Stimulated activated CD4-positive, alpha-beta T cell treated with anti-CD3 and anti-CD28 coated beads, Interleukin-12 subunit alpha, Interleukin-12 subunit beta, amount 100 ng/mL, for 48 hours (primary cell): ENCODE measurements around the gene EMD.
"Not testable (repeated sequence)": the region's sequence is repeated elsewhere in the genome, so short reads cannot be mapped to it uniquely, and the experiment has no call there.

Source experiments
- DNase-seq, 3 donors: peaks; one replicate each; pipeline ENCODE4 v3.0.0-alpha.2; 2020; ENCODE audit warnings: low read depth in 2 of 3, low spot score in 1 of 3

The EMD gene

DNA sequence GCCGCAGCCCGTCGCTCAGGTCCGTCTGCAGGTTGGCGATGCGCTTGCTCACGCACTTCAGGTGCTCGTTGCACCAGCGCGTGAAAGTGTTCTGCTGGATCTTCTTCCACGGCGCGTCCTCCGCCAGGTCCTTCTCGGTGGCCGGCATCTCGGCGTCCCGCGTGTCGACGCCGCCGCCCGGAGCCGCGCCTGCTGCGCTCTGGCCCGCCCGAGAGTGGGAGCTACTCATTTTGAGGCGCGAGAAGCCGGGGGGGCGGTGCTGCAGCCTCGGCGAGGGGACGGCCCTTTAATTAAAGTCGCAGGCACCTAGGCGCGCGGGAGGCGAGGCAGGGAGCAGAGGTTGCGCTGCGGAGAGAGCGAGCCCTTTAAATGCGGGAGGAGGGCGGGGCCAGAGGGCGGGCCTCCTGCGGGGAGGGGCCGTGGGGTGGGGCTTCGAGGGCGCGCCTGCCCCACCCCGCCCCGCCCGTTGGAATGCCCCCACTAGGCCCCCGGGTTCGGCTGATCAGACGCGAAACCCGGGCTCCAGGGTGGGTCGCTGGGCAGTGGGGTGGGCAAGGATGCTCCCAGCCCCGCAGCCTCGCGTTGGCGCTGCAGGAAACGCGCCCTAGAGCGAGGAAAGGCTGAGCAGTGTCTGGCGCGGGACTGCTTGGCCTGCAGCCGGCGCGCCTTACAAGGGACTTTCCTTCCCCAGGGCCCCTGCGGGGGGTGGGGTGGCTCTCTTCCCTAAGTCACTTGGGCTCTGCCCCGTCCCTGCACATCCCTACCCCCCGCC is 7.9 kb upstream of the EMD start:
- peak; percentile 77 to 89 (median 86) for DNase-seq

DNA sequence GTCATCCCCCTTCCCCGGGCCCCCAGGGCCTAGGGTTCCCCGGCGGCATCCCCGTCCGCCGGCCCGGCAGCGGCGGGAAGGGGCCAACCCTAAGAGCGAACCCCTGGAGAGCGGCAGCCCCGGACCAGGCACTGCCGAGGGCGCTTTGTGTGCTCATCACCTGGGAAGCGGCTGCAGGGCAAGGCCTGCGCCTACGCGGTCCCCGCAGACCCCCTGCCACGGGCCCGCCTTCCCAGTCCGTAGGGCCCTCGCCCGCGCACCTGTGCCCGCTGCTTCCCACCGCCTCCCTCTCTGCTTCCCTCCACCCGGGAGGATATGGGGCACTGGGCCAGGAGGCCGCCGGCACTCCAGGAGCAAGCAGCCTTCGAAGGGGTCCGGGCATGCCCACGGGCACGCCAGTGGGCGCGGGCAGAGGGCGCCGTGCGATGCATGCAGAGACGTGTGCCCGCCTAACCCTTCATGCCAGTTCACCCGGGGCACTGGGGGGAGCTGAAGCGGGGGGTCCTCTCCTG is 7.2 kb upstream of the EMD start:
- DNase-seq, result no peak

DNA sequence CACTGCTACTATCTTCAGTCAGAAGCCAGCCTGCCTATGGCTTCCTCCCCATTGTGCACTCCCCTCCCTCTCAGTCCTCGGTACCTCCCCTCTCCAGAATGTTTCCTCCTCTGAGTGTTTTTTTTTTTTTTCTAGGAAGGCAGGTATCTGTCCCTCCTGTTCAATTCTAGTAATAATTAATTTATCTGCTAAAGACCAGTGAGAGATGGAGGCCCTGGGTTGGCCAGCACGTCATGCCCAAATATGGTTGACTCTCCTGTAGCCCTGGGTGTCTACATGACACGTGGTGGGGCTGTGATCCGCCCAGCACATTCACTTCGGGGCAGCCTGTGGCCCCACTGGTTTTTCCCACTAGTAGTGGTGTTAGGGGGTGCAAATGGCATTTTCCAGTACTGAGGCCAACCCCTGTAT is 6.5 kb upstream of the EMD start:
- DNase-seq, result no peak

DNA sequence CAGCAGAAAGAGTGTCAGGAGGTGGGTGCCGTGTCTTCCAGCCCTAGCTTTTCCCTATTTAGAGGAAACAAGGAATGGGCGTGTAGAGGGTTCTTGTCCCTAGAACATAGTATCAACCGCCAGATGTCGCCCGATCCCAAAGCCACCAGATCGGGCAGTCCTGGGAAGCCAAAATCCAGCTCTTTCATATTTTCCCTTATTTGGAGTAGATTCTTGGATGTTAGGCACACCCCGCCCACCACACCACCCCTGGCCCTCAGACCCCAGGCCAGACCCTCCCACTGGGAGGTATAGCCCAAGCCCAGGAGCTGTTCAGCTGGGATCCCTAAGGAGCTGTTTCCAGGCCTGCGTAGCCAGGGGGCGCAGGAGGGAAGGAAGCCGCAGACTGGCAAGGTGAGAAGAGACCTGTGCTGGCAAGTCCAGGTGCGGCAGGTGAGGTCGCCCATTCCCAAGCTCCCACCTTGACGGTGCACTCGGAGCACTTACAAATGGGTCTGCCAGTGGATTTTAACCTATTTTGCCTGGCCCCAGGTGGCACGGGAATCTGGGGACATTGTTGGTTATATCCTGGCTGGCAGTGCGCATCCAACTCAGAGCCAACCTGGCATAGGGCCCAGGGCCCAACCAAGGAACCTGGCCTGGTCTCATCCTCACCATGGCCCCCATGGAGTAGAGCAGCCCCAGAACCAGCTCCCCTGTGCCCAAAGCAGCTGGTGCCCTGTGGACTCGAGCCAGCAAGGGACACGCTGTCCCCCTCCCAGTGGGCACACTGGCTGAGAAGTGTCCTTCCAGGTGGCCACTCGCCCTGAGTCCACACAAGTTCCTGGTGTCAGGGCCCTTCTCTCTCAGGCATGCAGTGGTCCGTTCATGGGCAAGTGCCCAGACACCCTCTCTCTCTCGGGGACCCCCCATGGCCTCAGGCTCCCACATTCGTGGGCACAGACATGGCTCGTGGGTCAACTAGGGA is 5.5 kb upstream of the EMD start:
- DNase-seq, result no peak

DNA sequence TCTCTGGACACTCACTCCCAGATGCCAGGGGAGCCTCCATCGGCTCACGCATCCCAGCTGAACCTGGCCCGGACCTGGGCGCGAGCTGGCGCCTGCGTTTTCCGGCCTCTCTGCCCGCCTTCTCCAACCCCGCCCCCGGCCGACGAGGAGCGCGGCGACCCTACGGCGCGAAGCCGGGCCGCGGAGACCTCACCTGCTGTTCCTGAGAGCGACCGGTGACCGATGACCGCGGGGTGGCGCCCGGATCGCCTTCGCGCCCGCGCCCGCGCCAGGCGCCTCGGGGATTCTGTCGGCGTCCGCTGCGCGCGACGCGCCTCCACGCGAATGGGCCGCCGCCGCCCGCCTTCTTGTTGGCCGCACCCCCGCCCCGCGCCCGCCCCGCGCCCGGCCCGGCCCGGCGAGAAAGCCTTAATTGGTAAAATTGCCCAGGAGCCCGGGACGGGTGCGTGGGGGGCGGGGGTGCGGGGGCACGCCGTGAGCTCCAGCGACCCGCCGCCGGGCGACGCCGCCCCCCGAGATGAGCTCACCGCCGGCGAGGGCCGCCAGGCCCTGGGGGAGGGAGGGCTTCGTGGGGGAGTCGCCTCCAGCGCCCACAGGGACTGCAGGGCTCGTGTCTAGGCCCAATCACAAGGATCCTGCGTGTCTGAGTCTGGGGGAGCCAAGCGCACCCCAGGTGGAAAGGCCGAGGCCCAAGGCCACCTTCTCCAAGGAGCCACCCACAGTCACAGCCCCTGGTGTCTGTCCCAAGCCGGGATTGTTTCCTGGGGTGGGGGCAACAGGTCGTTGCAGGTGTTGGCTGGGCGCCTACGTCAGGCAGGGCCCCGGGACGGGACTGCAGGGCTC is 4.6 kb upstream of the EMD start, which contains the start of gene FLNA:
FLNA (minus strand) TSS at position 322 of the 843 bp plus-strand sequence. CDS start 3,389 bp downstream, outside the sequence.
- no peak for DNase-seq

DNA sequence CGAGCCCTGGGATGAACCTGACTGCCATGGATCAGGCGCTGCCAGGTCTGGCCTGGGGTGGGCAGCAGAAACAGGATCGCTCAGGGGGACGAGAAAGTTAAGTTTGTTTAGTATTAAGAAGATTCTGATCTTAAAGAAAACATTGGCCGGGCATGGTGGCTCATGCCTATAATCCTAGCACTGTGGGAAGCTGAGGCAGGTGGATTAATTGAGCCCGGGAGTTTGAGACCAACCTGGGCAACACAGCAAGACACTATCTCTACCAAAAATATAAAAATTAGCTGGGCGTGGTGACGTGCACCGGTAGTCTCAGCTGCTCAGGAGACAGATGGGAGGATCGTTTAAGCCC is 4.0 kb upstream of the EMD start:
- DNase-seq, result no peak

DNA sequence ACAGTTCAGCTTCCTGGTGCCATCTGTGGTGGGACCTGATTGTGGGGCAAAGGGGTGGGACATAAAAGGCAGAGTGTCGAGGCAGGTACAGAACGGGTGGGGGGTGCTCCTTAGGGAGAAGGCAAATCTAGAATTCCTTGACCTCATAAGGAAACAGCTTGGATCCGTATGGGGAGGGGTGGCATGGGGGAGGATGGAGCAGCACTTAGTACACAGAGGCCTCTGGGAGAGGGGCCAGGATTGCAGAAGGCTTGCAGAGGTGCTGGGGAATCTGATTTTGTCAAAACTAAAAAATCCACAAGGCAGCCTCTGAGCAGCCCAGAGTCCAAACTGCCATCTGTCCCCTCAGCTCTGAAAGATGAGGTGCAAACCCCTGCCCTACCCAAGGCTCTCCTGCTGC is 2.3 kb upstream of the EMD start:
- no peak for DNase-seq

DNA sequence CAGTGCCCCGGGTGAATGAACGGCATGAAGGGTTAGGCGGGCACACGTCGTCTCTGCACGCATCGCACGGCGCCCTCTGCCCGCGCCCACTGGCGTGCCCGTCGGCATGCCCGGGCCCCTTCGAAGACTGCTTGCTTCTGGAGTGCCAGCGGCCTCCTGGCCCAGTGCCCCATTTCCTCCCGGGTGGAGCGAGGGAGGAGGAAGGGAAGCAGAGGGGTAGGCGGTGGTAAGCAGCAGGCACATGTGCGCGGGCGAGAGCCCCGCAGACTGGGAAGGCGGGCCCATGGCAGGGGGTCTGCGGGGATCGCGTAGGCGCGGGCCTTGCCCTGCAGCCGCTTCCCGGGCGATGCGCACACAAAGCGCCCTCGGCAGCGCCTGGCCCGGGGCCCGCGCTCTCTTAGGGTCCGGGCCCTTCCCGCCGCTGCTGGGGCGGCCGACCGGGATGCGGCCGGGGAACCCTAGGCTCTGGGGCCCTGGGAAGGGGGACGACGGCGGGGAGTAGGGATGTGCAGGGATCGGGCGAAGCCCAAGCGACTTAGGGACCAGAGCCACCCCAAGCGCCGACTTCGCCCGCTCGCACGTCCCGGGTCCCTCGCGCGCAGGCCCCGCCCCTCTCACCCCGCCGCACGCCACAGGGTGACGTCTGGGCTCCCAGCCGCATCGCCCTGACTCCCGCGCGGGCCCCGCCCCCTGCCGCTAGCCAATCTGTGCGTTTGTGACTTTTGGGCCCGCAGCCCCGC is 866 bp upstream of the EMD start:
- peak in 1 of 3 donors; percentile 93 for DNase-seq

DNA sequence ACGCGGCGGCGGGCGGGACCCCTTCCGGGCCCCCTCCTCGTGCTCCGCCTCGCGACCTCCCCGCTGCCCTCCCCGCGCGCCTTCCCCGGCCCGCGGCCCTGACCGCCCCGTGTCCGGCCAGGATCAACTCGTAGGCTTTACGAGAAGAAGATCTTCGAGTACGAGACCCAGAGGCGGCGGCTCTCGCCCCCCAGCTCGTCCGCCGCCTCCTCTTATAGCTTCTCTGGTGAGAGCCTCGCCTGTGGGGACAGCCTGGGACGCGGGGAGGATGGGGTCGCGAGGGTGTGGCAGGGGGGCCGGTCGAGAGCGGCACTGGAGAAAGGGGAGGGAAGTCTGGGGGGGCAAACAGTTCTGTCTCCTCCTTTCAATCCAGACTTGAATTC is 465 bp downstream of the EMD start:
- DNase-seq, result no peak

DNA sequence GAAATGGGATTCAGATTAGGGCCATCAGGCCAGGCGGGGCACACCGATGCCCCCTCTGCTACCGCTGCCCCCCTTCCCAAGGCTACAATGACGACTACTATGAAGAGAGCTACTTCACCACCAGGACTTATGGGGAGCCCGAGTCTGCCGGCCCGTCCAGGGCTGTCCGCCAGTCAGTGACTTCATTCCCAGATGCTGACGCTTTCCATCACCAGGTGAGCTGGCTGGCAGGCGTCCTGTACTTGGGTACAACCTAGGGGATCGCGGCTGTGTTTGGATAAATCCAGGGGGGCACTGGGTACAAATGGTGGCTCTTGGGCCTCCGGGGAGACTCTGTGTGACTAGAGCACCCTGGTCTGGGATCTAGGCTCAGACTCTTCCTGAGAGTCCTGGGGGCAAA is 1.1 kb downstream of the EMD start:
- DNase-seq, result no peak

DNA sequence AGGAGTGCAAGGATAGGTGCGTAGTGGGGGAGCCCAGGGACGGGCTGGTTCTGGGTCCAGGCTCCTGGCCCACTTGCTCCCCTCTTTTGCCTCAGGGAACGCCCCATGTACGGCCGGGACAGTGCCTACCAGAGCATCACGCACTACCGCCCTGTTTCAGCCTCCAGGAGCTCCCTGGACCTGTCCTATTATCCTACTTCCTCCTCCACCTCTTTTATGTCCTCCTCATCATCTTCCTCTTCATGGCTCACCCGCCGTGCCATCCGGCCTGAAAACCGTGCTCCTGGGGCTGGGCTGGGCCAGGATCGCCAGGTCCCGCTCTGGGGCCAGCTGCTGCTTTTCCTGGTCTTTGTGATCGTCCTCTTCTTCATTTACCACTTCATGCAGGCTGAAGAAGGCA is 1.7 kb downstream of the EMD start:
- no peak for DNase-seq

DNA sequence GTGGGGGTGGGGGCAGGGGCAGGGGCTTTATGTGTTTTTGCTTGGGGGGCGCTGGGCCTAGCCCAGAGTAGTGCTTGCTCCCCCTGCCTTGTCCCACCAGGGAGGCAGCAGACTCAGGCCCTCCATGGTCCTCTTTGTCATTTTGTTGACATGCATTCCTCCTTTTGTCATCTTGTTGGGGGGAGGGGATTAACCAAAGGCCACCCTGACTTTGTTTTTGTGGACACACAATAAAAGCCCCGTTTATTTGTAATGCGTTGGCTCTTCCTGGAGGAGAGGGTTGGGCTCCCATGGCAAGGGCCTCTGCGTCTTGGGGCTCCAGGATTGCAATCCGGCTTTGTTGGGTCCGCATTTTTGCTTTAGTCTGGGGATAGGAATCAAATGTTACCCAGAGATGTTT is 2.2 kb downstream of the EMD start:
- no peak for DNase-seq

DNA sequence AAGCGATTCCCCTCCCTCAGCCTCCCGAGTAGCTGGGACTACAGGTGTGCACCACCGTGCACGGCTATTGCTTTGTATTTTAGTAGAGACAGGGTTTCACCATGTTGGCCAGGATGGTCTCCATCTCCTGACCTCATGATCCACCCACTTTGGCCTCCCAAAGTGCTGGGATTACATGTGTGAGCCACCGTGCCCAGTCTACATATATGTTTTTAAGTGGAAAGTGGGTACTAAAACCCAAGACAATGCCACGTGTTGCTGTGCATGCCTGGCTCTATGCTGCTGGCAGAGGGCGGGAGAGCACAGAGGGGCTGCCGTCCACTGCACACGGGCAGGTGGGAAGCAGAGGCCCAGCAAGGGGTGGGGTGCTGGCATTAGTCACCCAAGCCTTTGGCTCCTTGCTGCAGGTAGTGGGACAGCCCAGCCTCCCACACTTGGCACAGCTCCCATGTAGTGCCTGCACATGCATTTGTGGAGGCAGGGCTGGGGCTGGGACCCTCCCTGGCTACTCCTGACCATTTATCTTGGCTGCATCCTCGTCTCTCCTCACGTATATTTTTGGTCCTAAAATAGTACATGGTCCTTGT is 3.5 kb downstream of the EMD start:
- no peak for DNase-seq

DNA sequence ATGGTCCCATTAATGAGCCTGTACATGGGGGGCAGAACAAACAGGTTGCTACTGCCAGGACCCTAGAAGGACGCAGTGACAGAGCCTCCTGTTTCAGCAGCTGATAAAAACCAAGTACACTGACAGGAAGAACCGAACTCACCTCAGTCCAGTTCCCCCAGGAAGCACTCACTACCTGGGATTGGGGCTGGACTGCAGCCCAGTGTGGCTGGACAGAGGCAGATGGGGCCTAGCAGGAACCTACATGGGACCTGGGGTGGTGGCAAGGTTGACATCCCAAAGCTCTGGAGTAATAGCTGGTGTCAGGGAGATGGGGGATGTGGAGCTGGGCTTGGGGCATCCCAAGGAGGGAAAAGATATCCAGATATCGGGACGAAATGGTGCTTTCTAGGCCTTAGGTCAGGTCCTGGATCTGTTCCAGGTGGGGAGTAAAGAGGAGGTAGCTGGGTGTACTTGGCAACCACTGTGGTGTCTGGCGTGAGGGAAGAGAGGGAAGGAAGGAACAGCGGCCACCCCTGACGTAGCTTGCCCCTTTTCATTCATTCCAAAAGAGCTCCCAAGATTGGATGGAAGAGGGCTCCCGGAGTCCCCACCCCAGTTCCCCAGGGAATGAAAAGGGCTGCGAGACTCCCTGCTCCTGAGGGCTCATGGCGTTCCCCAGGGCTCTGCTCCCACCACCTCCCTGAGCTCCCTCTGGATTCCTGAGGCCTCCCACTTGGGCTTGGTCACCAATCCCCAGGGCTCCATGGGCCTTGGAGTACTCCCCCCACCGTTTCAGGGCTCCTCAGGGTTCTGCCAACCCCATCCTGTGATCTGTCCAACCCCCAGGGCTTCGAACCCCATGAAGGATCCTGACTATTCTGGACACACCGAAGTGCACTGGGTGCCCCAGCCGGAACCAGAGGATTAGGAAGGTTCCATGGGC is 4.5 kb downstream of the EMD start:
- no peak for DNase-seq

DNA sequence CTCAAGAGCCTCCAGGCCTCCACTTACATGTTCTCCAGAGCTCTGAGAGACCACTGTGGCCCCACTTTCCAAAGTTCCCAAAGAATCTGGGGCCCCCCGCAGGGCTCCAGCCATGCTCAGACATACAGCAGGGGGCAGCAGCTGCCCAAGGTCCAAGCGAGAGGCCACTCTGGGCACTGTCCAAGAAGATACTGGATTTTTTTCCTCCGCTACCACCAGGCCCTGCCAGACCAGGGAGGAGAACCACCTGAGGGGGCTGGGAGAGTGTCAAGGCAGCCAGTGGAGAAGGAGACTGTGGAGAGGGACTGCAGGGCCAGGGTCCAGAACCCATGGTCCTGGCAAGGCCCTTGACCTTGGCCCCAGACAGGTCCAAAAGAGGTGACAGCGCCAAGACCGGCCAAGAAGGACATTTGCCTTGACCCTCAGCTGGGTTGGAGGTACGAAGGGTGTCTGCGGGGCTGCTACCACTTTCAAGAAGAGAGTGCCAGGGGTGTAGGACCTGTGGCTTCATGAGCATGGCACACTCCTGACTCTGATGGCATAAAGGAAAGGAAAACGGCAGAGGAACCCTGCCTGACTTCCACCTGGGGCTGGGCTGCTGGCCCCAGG is 5.3 kb downstream of the EMD start:
- no peak for DNase-seq

DNA sequence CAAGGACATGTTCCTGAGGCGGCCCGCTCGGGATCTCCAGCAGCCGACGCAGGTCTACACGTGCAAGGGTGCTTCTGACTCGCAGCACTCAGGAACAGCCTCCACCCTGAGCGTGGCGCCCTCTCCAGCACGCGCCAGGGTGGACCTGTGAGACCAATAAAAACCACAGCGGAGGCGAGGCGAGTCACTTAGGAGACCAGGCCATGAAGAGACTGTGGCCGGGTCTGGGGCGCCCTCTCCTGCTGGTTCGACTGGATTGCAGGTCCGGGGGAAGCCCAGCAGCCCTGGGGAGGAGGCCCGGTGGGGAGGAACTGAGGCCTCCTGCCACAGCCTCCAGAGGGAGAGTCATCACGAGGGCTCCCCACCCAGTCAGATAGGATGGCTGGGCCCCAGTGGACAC is 9.0 kb downstream of the EMD start:
- DNase-seq, result not testable (repeated sequence)

DNA sequence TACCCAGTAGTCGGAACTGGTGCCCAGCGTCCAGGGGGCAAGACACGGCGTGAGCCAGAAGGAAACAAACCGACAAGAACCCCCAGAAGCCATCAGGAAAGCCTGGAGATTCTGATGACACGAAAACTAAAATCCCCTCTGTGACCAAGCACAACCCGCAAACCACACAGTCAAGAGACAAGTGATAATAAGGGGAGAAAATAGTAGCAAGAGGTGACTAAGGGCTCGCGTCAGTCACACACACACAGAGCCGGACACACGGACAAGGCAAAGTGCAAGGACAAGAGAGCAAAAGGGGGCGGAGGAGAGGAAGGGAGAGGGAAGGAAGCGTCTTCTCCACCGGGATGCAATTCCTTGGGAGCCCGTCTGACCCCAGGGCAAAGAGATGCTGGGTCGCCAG is 9.6 kb downstream of the EMD start:
- DNase-seq, result not testable (repeated sequence)
